ENCODE data around the gene CFAP221.

- TF ChIP-seq CTCF (optimal IDR thresholded peaks at IDR 0.05 in 1 of 3, IDR thresholded peaks at IDR 0.05 in 1 of 3, conservative IDR thresholded peaks at IDR 0.05 in 1 of 3; ENCODE audit: extremely low read depth in 1 of 3, insufficient read depth in 2 of 3, low read length in 3 of 3) (peak; percentile 82 to 88 (median 86)), EZH2 (IDR thresholded peaks at IDR 0.05; ENCODE audit: low read length) (no peak)
These were observed 115.5 kb downstream of the CFAP221 start for GRCh38 chr2:119659601-119660342.

Measured in keratinocyte (primary cell).